ENCODE data around the gene PHLDB3.

DNA sequence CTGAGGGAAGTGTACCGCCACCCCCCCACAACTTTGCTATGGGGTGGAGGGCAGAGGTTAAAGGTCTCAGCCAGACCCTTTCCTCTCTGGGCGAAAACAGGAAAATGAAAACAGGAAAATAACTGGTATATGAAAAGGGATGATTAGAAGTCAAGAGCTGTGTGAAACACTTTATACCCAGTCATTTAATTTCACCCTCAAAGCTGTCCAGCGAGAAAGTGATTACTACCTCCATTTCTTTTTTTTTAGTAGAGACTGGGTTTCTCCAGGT is 575 bp upstream of the PHLDB3 start:
- TF ChIP-seq ZNF468 (CRISPR knock-in tag; IDR thresholded peaks at IDR 0.05): no peak
- TF ChIP-seq REPIN1 (CRISPR knock-in tag; IDR thresholded peaks at IDR 0.05; ENCODE audit: borderline replicate concordance, low read depth): no peak
- TF ChIP-seq, protein P1, sequence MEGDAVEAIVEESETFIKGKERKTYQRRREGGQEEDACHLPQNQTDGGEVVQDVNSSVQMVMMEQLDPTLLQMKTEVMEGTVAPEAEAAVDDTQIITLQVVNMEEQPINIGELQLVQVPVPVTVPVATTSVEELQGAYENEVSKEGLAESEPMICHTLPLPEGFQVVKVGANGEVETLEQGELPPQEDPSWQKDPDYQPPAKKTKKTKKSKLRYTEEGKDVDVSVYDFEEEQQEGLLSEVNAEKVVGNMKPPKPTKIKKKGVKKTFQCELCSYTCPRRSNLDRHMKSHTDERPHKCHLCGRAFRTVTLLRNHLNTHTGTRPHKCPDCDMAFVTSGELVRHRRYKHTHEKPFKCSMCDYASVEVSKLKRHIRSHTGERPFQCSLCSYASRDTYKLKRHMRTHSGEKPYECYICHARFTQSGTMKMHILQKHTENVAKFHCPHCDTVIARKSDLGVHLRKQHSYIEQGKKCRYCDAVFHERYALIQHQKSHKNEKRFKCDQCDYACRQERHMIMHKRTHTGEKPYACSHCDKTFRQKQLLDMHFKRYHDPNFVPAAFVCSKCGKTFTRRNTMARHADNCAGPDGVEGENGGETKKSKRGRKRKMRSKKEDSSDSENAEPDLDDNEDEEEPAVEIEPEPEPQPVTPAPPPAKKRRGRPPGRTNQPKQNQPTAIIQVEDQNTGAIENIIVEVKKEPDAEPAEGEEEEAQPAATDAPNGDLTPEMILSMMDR (CRISPR knock-in tag; IDR thresholded peaks at IDR 0.05): no peak
- TF ChIP-seq, protein P2, sequence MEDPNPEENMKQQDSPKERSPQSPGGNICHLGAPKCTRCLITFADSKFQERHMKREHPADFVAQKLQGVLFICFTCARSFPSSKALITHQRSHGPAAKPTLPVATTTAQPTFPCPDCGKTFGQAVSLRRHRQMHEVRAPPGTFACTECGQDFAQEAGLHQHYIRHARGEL (CRISPR knock-in tag; IDR thresholded peaks at IDR 0.05): no peak
- TF ChIP-seq SRF (IDR thresholded peaks at IDR 0.05; ENCODE audit: low read depth, low read length): no peak
- no peak for TF ChIP-seq TCF7L2 (IDR thresholded peaks at IDR 0.05; ENCODE audit: low read depth, low read length)
- no peak for TF ChIP-seq GABPA (IDR thresholded peaks at IDR 0.05; ENCODE audit: low read depth, low read length)
- no peak for TF ChIP-seq GABPA (CRISPR knock-in tag; IDR thresholded peaks at IDR 0.05; ENCODE audit: low read depth)
- no peak for TF ChIP-seq CEBPB (IDR thresholded peaks at IDR 0.05; ENCODE audit: borderline replicate concordance, low read depth, low read length)
- no peak for TF ChIP-seq KDM5A (IDR thresholded peaks at IDR 0.05; ENCODE audit: borderline replicate concordance, low read length)
- TF ChIP-seq ETV5 (CRISPR knock-in tag; IDR thresholded peaks at IDR 0.05; ENCODE audit: borderline replicate concordance): no peak
- TF ChIP-seq MTF2 (CRISPR knock-in tag; IDR thresholded peaks at IDR 0.05; ENCODE audit: borderline replicate concordance): no peak
- TF ChIP-seq, protein P3, sequence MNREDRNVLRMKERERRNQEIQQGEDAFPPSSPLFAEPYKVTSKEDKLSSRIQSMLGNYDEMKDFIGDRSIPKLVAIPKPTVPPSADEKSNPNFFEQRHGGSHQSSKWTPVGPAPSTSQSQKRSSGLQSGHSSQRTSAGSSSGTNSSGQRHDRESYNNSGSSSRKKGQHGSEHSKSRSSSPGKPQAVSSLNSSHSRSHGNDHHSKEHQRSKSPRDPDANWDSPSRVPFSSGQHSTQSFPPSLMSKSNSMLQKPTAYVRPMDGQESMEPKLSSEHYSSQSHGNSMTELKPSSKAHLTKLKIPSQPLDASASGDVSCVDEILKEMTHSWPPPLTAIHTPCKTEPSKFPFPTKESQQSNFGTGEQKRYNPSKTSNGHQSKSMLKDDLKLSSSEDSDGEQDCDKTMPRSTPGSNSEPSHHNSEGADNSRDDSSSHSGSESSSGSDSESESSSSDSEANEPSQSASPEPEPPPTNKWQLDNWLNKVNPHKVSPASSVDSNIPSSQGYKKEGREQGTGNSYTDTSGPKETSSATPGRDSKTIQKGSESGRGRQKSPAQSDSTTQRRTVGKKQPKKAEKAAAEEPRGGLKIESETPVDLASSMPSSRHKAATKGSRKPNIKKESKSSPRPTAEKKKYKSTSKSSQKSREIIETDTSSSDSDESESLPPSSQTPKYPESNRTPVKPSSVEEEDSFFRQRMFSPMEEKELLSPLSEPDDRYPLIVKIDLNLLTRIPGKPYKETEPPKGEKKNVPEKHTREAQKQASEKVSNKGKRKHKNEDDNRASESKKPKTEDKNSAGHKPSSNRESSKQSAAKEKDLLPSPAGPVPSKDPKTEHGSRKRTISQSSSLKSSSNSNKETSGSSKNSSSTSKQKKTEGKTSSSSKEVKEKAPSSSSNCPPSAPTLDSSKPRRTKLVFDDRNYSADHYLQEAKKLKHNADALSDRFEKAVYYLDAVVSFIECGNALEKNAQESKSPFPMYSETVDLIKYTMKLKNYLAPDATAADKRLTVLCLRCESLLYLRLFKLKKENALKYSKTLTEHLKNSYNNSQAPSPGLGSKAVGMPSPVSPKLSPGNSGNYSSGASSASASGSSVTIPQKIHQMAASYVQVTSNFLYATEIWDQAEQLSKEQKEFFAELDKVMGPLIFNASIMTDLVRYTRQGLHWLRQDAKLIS (CRISPR knock-in tag; IDR thresholded peaks at IDR 0.05): no peak
- TF ChIP-seq BRD4 (CRISPR knock-in tag; IDR thresholded peaks at IDR 0.05): no peak
- no peak for TF ChIP-seq ATM (IDR thresholded peaks at IDR 0.05; ENCODE audit: borderline replicate concordance)
